SK-N-SH (cell line): Measurements from ENCODE around the gene OGG1. TPM values are rescaled to one million over a fixed set of nuclear protein-coding genes. Genes with fewer than 3 reads are reported as not detected.

Experiments
- CTCF ChIA-PET: fragments of 300-600, 350-600 bp; formaldehyde crosslinking; extraction: SDS; loops from one replicate; lab custom pipeline; 2021; lab: Yijun Ruan, JAX
- POLR2A ChIA-PET: fragments of 350-600 bp; sonication (Branson Sonifier 250); formaldehyde crosslinking; extraction: SDS; loops from one replicate; lab custom pipeline; 2020; ENCODE audit warnings: antibody characterized with exemption, inconsistent platforms; lab: Yijun Ruan, JAX
- DNase-seq: peaks from one replicate; pipeline ENCODE4 v3.0.0; 2012
- H2AFZ ChIP-seq: fragments of 200-600 bp; sonication (generic); 2 replicates; pipeline ENCODE4 v1.8.1; 2016; ENCODE audit warnings: antibody characterized with exemption, mild to moderate bottlenecking, low read depth
- H3F3A ChIP-seq: fragments of 200-600 bp; sonication (generic); replicated peaks from 2 replicates; pipeline ENCODE3; 2016; ENCODE audit warnings: antibody characterized with exemption, mild to moderate bottlenecking; ENCODE audit not compliant: insufficient read depth
- H3K27ac ChIP-seq, 2 experiments: fragments of 200-500 bp in 1 of 2; fragments of 200-600 bp in 1 of 2; sonication (Bioruptor generic) in 1 of 2; sonication (generic), shearing (Covaris generic) in 1 of 2; 2 replicates each; pipeline versions ENCODE4 v1.5.1 to v1.6.1; 2014 to 2016; ENCODE audit warnings: low read depth in 2 of 2, inconsistent platforms in 1 of 2, low read length in 1 of 2, mild to moderate bottlenecking in 1 of 2, mixed read lengths in 1 of 2
- H3K27me3 ChIP-seq: fragments of 200-600 bp; sonication (generic), shearing (Covaris generic); 2 replicates; pipeline ENCODE4 v1.6.1; 2016; ENCODE audit warnings: mixed run types; ENCODE audit not compliant: insufficient read depth
- H3K36me3 ChIP-seq, 2 experiments: fragments of 200-500 bp in 1 of 2; fragments of 200-600 bp in 1 of 2; sonication (Bioruptor generic) in 1 of 2; sonication (generic) in 1 of 2; replicated peaks in 1 of 2; 2 replicates each; pipeline versions ENCODE3 to v1.5.1; 2014 to 2016; ENCODE audit warnings: low read length in 1 of 2, mild to moderate bottlenecking in 1 of 2; ENCODE audit not compliant: insufficient read depth in 2 of 2, control insufficient read depth in 1 of 2
- H3K4me1 ChIP-seq, 2 experiments: fragments of 200-500 bp in 1 of 2; fragments of 200-600 bp in 1 of 2; sonication (Bioruptor generic) in 1 of 2; sonication (generic), shearing (Covaris generic) in 1 of 2; 2 replicates each; pipeline versions ENCODE4 v1.5.1 to v1.6.1; 2014 to 2016; ENCODE audit warnings: low read depth in 1 of 2, low read length in 1 of 2, mixed run types in 1 of 2; ENCODE audit not compliant: insufficient read depth in 2 of 2, control insufficient read depth in 1 of 2
- H3K4me2 ChIP-seq: fragments of 200-600 bp; sonication (generic), shearing (Covaris generic); 2 replicates; pipeline ENCODE4 v1.6.1; 2017; ENCODE audit warnings: mixed run types
- H3K4me3 ChIP-seq, 2 experiments: fragments of 200-500 bp in 1 of 2; fragments of 200-600 bp in 1 of 2; sonication (Bioruptor generic) in 1 of 2; sonication (generic), shearing (Covaris generic) in 1 of 2; 2 replicates each; pipeline versions ENCODE4 v1.5.1 to v1.8.1; 2014 to 2016; ENCODE audit warnings: low read depth in 2 of 2, inconsistent platforms in 1 of 2, low read length in 1 of 2, mild to moderate bottlenecking in 1 of 2, mixed read lengths in 1 of 2, moderate library complexity in 1 of 2
- H3K79me2 ChIP-seq: fragments of 200-600 bp; sonication (generic); 2 replicates; pipeline ENCODE4 v1.8.1; 2017; ENCODE audit warnings: mild to moderate bottlenecking; ENCODE audit not compliant: insufficient read depth
- H3K9ac ChIP-seq: fragments of 200-600 bp; sonication (generic); 2 replicates; pipeline ENCODE4 v1.6.1; 2017; ENCODE audit warnings: mixed run types
- H3K9me2 ChIP-seq: fragments of 200-600 bp; sonication (generic); 2 replicates; pipeline ENCODE4 v1.6.1; 2017; ENCODE audit warnings: mixed run types
- H3K9me3 ChIP-seq: fragments of 200-600 bp; sonication (generic); 2 replicates; pipeline ENCODE4 v1.6.1; 2017; ENCODE audit warnings: mixed run types, mild to moderate bottlenecking, moderate library complexity
- H4K20me1 ChIP-seq: fragments of 200-600 bp; sonication (generic); 2 replicates; pipeline ENCODE4 v1.6.1; 2017; ENCODE audit warnings: mild to moderate bottlenecking, mixed run types; ENCODE audit not compliant: insufficient read depth
- CHD2 ChIP-seq: fragments of 150-350 bp; IDR thresholded peaks from 2 replicates; pipeline ENCODE4 v1.6.1; 2018; ENCODE audit warnings: low read length; ENCODE audit not compliant: partially characterized antibody
- ELF1 ChIP-seq: IDR thresholded peaks from 2 replicates; pipeline ENCODE4 v1.4.0; 2012
- EP300 ChIP-seq, 2 experiments: IDR thresholded peaks; 2 replicates each; pipeline versions ENCODE4 v1.4.0 to v1.6.1; 2012; ENCODE audit warnings: borderline replicate concordance in 1 of 2, low read depth in 1 of 2, low read length in 1 of 2
- FOSL2 ChIP-seq: IDR thresholded peaks from 2 replicates; pipeline ENCODE4 v1.4.0; 2012; ENCODE audit warnings: low read depth, mild to moderate bottlenecking, moderate library complexity, borderline replicate concordance
- FOXJ3 ChIP-seq: sonication (generic); formaldehyde crosslinking; IDR thresholded peaks from 2 replicates; pipeline ENCODE4 v1.5.1; 2020; ENCODE audit warnings: mild to moderate bottlenecking, missing genetic modification reagents
- FOXM1 ChIP-seq: IDR thresholded peaks from 2 replicates; pipeline ENCODE4 v1.4.0; 2012; ENCODE audit warnings: low read depth, mild to moderate bottlenecking
- MXI1 ChIP-seq: IDR thresholded peaks from 2 replicates; pipeline ENCODE4 v1.6.1; 2012; ENCODE audit warnings: mild to moderate bottlenecking, low read depth, low read length, improper control_type of control experiment
- NRF1 ChIP-seq: IDR thresholded peaks from 2 replicates; pipeline ENCODE4 v1.6.1; 2012; ENCODE audit warnings: low read depth, mild to moderate bottlenecking, low read length
- POLR2AphosphoS5 ChIP-seq: IDR thresholded peaks from 2 replicates; pipeline ENCODE4 v1.6.1; 2012; ENCODE audit warnings: low read depth, low read length
- RAD21 ChIP-seq: IDR thresholded peaks from 2 replicates; pipeline ENCODE4 v1.6.1; 2012; ENCODE audit warnings: mild to moderate bottlenecking, low read length
- RFX5 ChIP-seq: IDR thresholded peaks from 2 replicates; pipeline ENCODE4 v1.6.1; 2012; ENCODE audit warnings: mild to moderate bottlenecking, improper control_type of control experiment, low read length
- SIN3A ChIP-seq: IDR thresholded peaks from 2 replicates; pipeline ENCODE4 v1.6.1; 2012; ENCODE audit warnings: low read depth, mild to moderate bottlenecking, low read length, moderate library complexity, borderline replicate concordance
- SMC3 ChIP-seq: IDR thresholded peaks from 2 replicates; pipeline ENCODE4 v1.6.1; 2012; ENCODE audit warnings: low read depth, low read length, improper control_type of control experiment
- TCF12 ChIP-seq: IDR thresholded peaks from 2 replicates; pipeline ENCODE4 v1.4.0; 2012
- WGBS: methylation state at CpG from one replicate; pipeline ENCODE4 v1.1.6; 2017; ENCODE audit warnings: low lambda C conversion rate; 5-methylcytosine and 5-hydroxymethylcytosine counted together
- polyA plus RNA-seq, 3 experiments: library from polyadenylated mRNA; depleted of rRNA; stranded (reverse); fragments of >200 nt; gene quantifications; 2 replicates each; pipeline ENCODE4 v1.2.3, GENCODE V29; 2012
- TF ChIP-seq, protein P1 (sequence below): IDR thresholded peaks from 2 replicates; pipeline ENCODE4; 2012

OGG1 gene
- polyA plus RNA-seq, 1 of the 3 experiments (the other 2 are of a cell fraction), result 26.8 TPM

DNA sequence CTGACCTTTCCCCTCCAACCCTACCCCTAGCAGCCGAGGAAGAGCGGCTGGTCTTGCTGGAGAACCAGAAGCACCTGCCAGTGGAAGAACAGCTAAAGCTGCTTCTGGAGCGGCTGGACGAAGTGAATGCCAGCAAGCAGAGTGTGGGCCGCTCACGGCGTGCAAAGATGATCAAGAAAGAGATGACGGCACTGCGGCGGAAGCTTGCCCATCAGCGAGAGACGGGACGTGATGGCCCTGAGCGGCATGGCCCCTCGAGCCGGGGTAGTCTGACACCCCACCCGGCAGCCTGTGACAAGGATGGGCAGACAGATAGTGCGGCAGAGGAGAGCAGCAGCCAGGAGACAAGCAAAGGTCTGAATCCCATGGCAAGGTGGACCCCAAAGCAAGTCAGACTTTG lies 6.2 kb upstream of the OGG1 start:
- WGBS, result 95% methylated on average over 9 of the region's 18 CpGs
- no peak overlapping the region for H3K9ac ChIP-seq
- no peak overlapping the region for H2AFZ ChIP-seq
- no peak overlapping the region for H3K27ac ChIP-seq
- H4K20me1 ChIP-seq, result no peaks in the 10 kb centered on the region
- H3K36me3 ChIP-seq, result peaks cover 52 to 94% of the 10 kb centered on the region in 2 experiments
- H3K4me2 ChIP-seq, result no peak overlapping the region
- H3K4me3 ChIP-seq, result no peak overlapping the region
- no peaks in the 10 kb centered on the region for H3K27me3 ChIP-seq
- DNase-seq, result no peak
- peaks cover 0 to 19% of the 10 kb centered on the region in 2 experiments for H3K4me1 ChIP-seq
- CTCF ChIA-PET, result interaction anchor here (1.8 kb wide), 1 partner anchor 240 kb away, joined by 4 read pairs; no protein-coding TSS in a partner anchor
- H3K79me2 ChIP-seq, result peaks cover 18% of the 10 kb centered on the region
- H3F3A ChIP-seq, result peaks cover 30% of the 10 kb centered on the region
- no peaks in the 10 kb centered on the region for H3K9me2 ChIP-seq
- no peak for TF ChIP-seq NRF1
- TF ChIP-seq SIN3A, result no peak
- no peaks in the 10 kb centered on the region for H3K9me3 ChIP-seq
- POLR2A ChIA-PET, result interaction anchor here (0.5 to 0.6 kb wide), 2 partner anchors 8 to 922 kb away, joined by 3 to 4 read pairs; no protein-coding TSS in a partner anchor

DNA sequence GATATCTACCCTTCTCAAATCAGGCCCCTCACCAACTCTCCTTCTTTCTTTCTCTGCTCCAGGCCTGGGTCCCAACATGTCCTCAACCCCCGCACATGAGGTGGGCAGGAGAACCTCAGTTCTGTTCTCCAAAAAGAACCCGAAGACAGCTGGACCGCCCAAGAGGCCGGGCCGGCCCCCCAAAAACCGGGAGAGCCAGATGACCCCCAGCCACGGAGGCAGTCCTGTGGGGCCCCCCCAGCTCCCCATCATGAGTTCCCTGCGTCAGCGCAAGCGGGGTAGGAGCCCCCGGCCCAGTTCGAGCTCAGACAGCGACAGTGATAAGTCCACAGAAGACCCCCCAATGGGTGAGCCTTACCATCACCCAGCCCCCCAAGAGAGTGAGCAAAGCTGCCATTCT lies 5.6 kb upstream of the OGG1 start:
- H3K79me2 ChIP-seq, result peaks cover 13% of the 10 kb centered on the region; the same call in 1 of the 2 replicates
- H3K27ac ChIP-seq, result no peak overlapping the region
- ChIA-PET CTCF (interaction anchor here (1.8 kb wide), 1 partner anchor 241 kb away, joined by 4 read pairs; no protein-coding TSS in a partner anchor), POLR2A (interaction anchor here (0.6 to 1.3 kb wide), 2 partner anchors 9 to 11 kb away, joined by 3 to 4 read pairs; no protein-coding TSS in a partner anchor)
- TF ChIP-seq RFX5 (no peak), RAD21 (no peak), EP300 (IDR thresholded peaks at IDR 0.05; ENCODE audit: borderline replicate concordance in 1 of 2, low read depth in 1 of 2, low read length in 1 of 2) (no peak), FOSL2 (no peak), POLR2AphosphoS5 (no peak), CHD2 (no peak), ELF1 (no peak), FOXM1 (no peak), FOXJ3 (CRISPR knock-in tag) (no peak), TCF12 (no peak), MXI1 (no peak), SMC3 (no peak)
- TF ChIP-seq, protein P1, sequence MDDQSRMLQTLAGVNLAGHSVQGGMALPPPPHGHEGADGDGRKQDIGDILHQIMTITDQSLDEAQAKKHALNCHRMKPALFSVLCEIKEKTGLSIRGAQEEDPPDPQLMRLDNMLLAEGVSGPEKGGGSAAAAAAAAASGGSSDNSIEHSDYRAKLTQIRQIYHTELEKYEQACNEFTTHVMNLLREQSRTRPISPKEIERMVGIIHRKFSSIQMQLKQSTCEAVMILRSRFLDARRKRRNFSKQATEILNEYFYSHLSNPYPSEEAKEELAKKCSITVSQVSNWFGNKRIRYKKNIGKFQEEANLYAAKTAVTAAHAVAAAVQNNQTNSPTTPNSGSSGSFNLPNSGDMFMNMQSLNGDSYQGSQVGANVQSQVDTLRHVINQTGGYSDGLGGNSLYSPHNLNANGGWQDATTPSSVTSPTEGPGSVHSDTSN, result no peak
- peaks cover 2 to 21% of the 10 kb centered on the region in 2 experiments for H3K4me1 ChIP-seq
- H3F3A ChIP-seq, result peaks cover 35% of the 10 kb centered on the region
- H3K9me2 ChIP-seq, result no peaks in the 10 kb centered on the region
- H2AFZ ChIP-seq, result no peak overlapping the region
- no peak overlapping the region for H3K4me2 ChIP-seq
- H4K20me1 ChIP-seq, result no peaks in the 10 kb centered on the region
- no peaks in the 10 kb centered on the region for H3K9me3 ChIP-seq
- WGBS, result 91% methylated on average over 8 of the region's 13 CpGs
- peaks cover 51 to 88% of the 10 kb centered on the region in 2 experiments for H3K36me3 ChIP-seq
- H3K27me3 ChIP-seq, result no peaks in the 10 kb centered on the region
- no peak for DNase-seq
- H3K9ac ChIP-seq, result no peak overlapping the region
- no peak overlapping the region for H3K4me3 ChIP-seq
